Endothelial cell of umbilical vein (primary cell): ENCODE measurements around the gene UQCC2. TPM values are rescaled to one million over a fixed set of nuclear protein-coding genes. Genes with fewer than 3 reads are reported as not detected.

ENCODE experiments used
- BruUV-seq: library from RNA; stranded (reverse); fragments of 400-500 nt; replicated peaks from 2 replicates; lab custom pipeline; 2021; lab: Mats Ljungman, UMichigan
- CTCF ChIA-PET: fragments of 300-600, 350-600 bp; sonication (Branson Sonifier 250); formaldehyde crosslinking; loops from one replicate; lab custom pipeline; 2021; ENCODE audit warnings: antibody characterized with exemption, inconsistent platforms; lab: Charles Lee
- POLR2A ChIA-PET: fragments of 300-600, 350-600 bp; sonication (Branson Sonifier 250); formaldehyde crosslinking; loops from one replicate; lab custom pipeline; 2021; ENCODE audit warnings: antibody characterized with exemption, inconsistent platforms; lab: Charles Lee
- DNase-seq: peaks from one replicate; pipeline ENCODE4 v3.0.0-alpha.2; 2011; ENCODE audit warnings: low read depth, low spot score
- FAIRE-seq: peaks from 2 replicates; lab custom pipeline; 2011; peaks lifted over from hg19 to GRCh38; lab: Jason Lieb, UNC
- H2AFZ ChIP-seq: 2 replicates; pipeline ENCODE4 v1.6.0; 2012; ENCODE audit warnings: low read depth, low read length, control low read depth, inconsistent platforms
- H3K27ac ChIP-seq: 2 replicates; pipeline ENCODE4 v1.5.1; 2011; ENCODE audit warnings: low read depth, mild to moderate bottlenecking, control low read depth, low read length, moderate library complexity; ENCODE audit not compliant: insufficient read depth
- H3K27me3 ChIP-seq, 2 experiments: 2 replicates each; pipeline versions ENCODE4 v1.6.0 to v1.6.1; 2011; ENCODE audit warnings: low read length in 2 of 2, mixed read lengths in 1 of 2; ENCODE audit not compliant: control insufficient read depth in 2 of 2, insufficient read depth in 2 of 2
- H3K36me3 ChIP-seq, 2 experiments: 2 replicates in 1 of 2; 3 replicates in 1 of 2; pipeline ENCODE4 v1.5.1; 2011; ENCODE audit warnings: low read length in 2 of 2, mild to moderate bottlenecking in 1 of 2, moderate library complexity in 1 of 2; ENCODE audit not compliant: control insufficient read depth in 2 of 2, insufficient read depth in 2 of 2; ENCODE audit errors: extremely low read depth in 1 of 2
- H3K4me1 ChIP-seq: 3 replicates; pipeline ENCODE4 v1.5.1; 2011; ENCODE audit warnings: mild to moderate bottlenecking, low read length; ENCODE audit not compliant: control insufficient read depth, insufficient read depth; ENCODE audit errors: extremely low read depth
- H3K4me2 ChIP-seq: 2 replicates; pipeline ENCODE4 v1.6.1; 2011; ENCODE audit warnings: low read length, control low read depth, mixed read lengths; ENCODE audit not compliant: insufficient read depth
- H3K4me3 ChIP-seq, 3 experiments: fragments of 200-600 bp in 1 of 3; sonication (generic), shearing (Covaris generic) in 1 of 3; replicated peaks in 1 of 3; 2 replicates each; pipeline ENCODE4 v1.5.1; 2011 to 2016; ENCODE audit warnings: control low read depth in 3 of 3, low read length in 3 of 3, mild to moderate bottlenecking in 2 of 3, inconsistent platforms in 1 of 3, low read depth in 1 of 3, moderate library complexity in 1 of 3; ENCODE audit not compliant: insufficient read depth in 1 of 3
- H3K79me2 ChIP-seq: 2 replicates; pipeline ENCODE4 v1.6.0; 2012; ENCODE audit warnings: low read length, inconsistent platforms; ENCODE audit not compliant: control insufficient read depth, insufficient read depth
- H3K9ac ChIP-seq: replicated peaks from 2 replicates; pipeline ENCODE3; 2011; ENCODE audit warnings: low read length, control low read depth; ENCODE audit not compliant: insufficient read depth; ENCODE audit errors: extremely low read depth
- H3K9me1 ChIP-seq: replicated peaks from 3 replicates; pipeline ENCODE4 v1.6.0; 2011; ENCODE audit warnings: mild to moderate bottlenecking, low read length; ENCODE audit not compliant: control insufficient read depth, insufficient read depth; ENCODE audit errors: extremely low read depth
- H3K9me3 ChIP-seq: replicated peaks from 2 replicates; pipeline ENCODE4 v1.5.1; 2012; ENCODE audit warnings: low read length, inconsistent platforms; ENCODE audit not compliant: control insufficient read depth, insufficient read depth
- H4K20me1 ChIP-seq: replicated peaks from 2 replicates; pipeline ENCODE3; 2011; ENCODE audit warnings: mild to moderate bottlenecking, low read length; ENCODE audit not compliant: control insufficient read depth, insufficient read depth; ENCODE audit errors: extremely low read depth
- CTCF ChIP-seq, 2 donors: IDR thresholded peaks; 1 replicate in 1 of 2; 2 replicates in 1 of 2; pipeline ENCODE4 v1.5.1; 2011; ENCODE audit warnings: low read length in 2 of 2, mild to moderate bottlenecking in 2 of 2, moderate library complexity in 2 of 2, control low read depth in 1 of 2, inconsistent platforms in 1 of 2, low read depth in 1 of 2; ENCODE audit not compliant: insufficient read depth in 1 of 2; ENCODE audit errors: extremely low read depth in 1 of 2
- EZH2 ChIP-seq: IDR thresholded peaks from 2 replicates; pipeline ENCODE4 v1.6.1; 2012; ENCODE audit warnings: borderline replicate concordance, low read depth, mild to moderate bottlenecking, moderate library complexity, low read length, inconsistent platforms; ENCODE audit not compliant: severe bottlenecking
- FOS ChIP-seq: IDR thresholded peaks from 2 replicates; pipeline ENCODE4 v1.6.1; 2011; ENCODE audit warnings: mild to moderate bottlenecking, low read length, moderate library complexity, borderline replicate concordance; ENCODE audit not compliant: insufficient read depth
- GATA2 ChIP-seq: IDR thresholded peaks from 2 replicates; pipeline ENCODE4 v1.7.0; 2011; ENCODE audit warnings: low read depth, mild to moderate bottlenecking, moderate library complexity, mixed read lengths, low read length; ENCODE audit not compliant: insufficient read length, insufficient read depth
- JUN ChIP-seq: IDR thresholded peaks from 2 replicates; pipeline ENCODE4 v1.6.1; 2011; ENCODE audit warnings: borderline replicate concordance, low read depth; ENCODE audit not compliant: insufficient read length, insufficient read depth
- MAX ChIP-seq: IDR thresholded peaks from 2 replicates; pipeline ENCODE4 v1.6.1; 2011; ENCODE audit not compliant: insufficient read depth, insufficient read length
- MYC ChIP-seq: IDR thresholded peaks from one replicate; pipeline ENCODE4 v1.6.1; 2011; ENCODE audit warnings: mild to moderate bottlenecking, low read depth, low read length
- POLR2A ChIP-seq: IDR thresholded peaks from 2 replicates; pipeline ENCODE4 v1.6.1; 2012; ENCODE audit warnings: low read depth, mild to moderate bottlenecking, control low read depth, low read length
- POLR2AphosphoS5 ChIP-seq: IDR thresholded peaks from 2 replicates; pipeline ENCODE4 v1.6.1; 2012; ENCODE audit warnings: low read depth, mild to moderate bottlenecking, control low read depth, low read length, moderate library complexity; ENCODE audit not compliant: insufficient read depth
- dilution Hi-C: fragments of 300-500 bp; cut with MboI; formaldehyde crosslinking; loops from one replicate; pipeline ENCODE4 v1.15.0; 2019; ENCODE audit warnings: low sequenced_read_pairs; ENCODE audit not compliant: extremely low pct_ligation_motif_present
- intact Hi-C: fragments of 100-400 bp; cut with micrococcal nuclease; formaldehyde crosslinking; loops from one replicate; pipeline ENCODE4 v1.10.0; 2022
- polyA plus RNA-seq, 4 experiments: library from polyadenylated mRNA; depleted of rRNA in 3 of 4; stranded (reverse) in 3 of 4; unstranded in 1 of 4; fragments of >200 nt; gene quantifications; 2 replicates each; pipeline versions ENCODE4 v1.2.1 to v1.2.3, GENCODE V29; 2011 to 2012; ENCODE audit warnings: missing spikeins in 1 of 4
- total RNA-seq: library from RNA; stranded (reverse); gene quantifications from 2 replicates; pipeline ENCODE4 v1.2.3, GENCODE V29; 2021

UQCC2 gene
- total and polyA plus RNA-seq, 2 donors (not counting 3 experiments of a cell fraction or from before 2014, with no cell fraction given): 46.3 to 95.3 TPM

DNA sequence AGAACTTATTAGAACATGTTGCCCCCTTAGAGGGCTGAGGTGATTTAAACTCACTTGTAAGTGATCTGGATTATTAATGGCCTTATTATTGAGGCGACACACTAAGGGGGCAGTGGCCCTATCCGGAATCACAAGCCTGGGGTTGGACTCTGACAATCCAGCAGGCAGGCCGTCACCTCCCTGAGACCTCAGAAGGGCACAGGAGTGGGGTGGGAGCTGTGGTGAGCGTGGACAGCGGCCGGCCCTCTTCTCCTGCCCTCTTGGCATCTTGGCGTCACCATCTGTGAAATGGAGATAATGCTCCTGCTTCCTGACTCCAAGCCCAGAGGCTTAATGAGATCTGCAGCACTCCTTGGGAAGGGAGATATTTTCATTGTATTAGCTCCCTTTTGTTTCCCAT is 15.6 kb upstream of the UQCC2 start:
- no peaks in the 10 kb centered on the region for H3K79me2 ChIP-seq
- CTCF ChIA-PET: no interaction called here
- intact Hi-C loops: no loop called here
- no peak overlapping the region for H2AFZ ChIP-seq
- no peaks in the 10 kb centered on the region for H4K20me1 ChIP-seq
- H3K4me1 ChIP-seq: no peaks in the 10 kb centered on the region
- H3K4me3 ChIP-seq: no peak overlapping the region
- H3K4me2 ChIP-seq: no peak overlapping the region
- dilution Hi-C loops: no loop called here
- BruUV-seq: no TSS peak
- no peak overlapping the region for H3K9ac ChIP-seq
- TF ChIP-seq FOS: no peak
- TF ChIP-seq CTCF (IDR thresholded peaks at IDR 0.05; ENCODE audit: extremely low read depth in 1 of 2, insufficient read depth in 1 of 2, low read depth in 1 of 2, low read length in 2 of 2): no peak
- TF ChIP-seq MYC: no peak
- no peak for TF ChIP-seq POLR2AphosphoS5
- no peak for TF ChIP-seq MAX
- no peak for TF ChIP-seq JUN
- TF ChIP-seq GATA2: no peak
- no peak for TF ChIP-seq EZH2
- TF ChIP-seq POLR2A: no peak
- no peaks in the 10 kb centered on the region for H3K9me3 ChIP-seq
- FAIRE-seq (no peak), DNase-seq (no peak)
- POLR2A ChIA-PET: no interaction called here
- no peak overlapping the region for H3K27ac ChIP-seq
- no peaks in the 10 kb centered on the region for H3K36me3 ChIP-seq
- no peaks in the 10 kb centered on the region for H3K9me1 ChIP-seq
- peaks cover 7 to 17% of the 10 kb centered on the region in 2 experiments for H3K27me3 ChIP-seq
